DND-41 (cell line): ENCODE measurements around the gene WRAP73.

Experiments
- EZH2 ChIP-seq: IDR thresholded peaks from 3 replicates; pipeline ENCODE4 v1.6.1; 2012; ENCODE audit warnings: borderline replicate concordance, low read depth, mild to moderate bottlenecking, moderate library complexity, low read length, inconsistent platforms; ENCODE audit not compliant: severe bottlenecking
- TF ChIP-seq, protein P1 (sequence below): IDR thresholded peaks from 2 replicates; pipeline ENCODE4 v1.5.1; 2012; ENCODE audit warnings: borderline replicate concordance, low read length, moderate library complexity, mild to moderate bottlenecking; ENCODE audit not compliant: poor library complexity, severe bottlenecking; ENCODE audit errors: extremely low read depth

DNA sequence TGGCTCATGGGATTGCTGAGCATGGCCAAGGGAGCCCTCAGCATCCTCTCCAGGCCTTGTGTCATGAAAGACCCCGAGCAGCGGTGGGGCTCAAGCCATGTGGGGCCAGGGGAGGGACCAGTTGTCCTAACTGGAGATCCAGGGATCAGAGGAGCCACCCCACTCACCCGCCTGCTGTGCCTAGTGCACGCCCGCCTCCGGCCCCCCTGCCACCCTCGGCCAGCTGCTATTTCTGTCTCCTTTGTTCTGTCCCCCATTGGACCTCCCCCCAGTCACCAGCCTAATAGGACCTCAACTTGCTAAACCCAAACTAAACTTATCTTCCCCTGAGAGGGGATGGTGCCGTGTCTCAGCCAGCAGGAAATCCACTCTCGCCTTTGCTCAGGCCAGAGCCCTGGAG is 46.8 kb upstream of the WRAP73 start:
- TF ChIP-seq, protein P1, sequence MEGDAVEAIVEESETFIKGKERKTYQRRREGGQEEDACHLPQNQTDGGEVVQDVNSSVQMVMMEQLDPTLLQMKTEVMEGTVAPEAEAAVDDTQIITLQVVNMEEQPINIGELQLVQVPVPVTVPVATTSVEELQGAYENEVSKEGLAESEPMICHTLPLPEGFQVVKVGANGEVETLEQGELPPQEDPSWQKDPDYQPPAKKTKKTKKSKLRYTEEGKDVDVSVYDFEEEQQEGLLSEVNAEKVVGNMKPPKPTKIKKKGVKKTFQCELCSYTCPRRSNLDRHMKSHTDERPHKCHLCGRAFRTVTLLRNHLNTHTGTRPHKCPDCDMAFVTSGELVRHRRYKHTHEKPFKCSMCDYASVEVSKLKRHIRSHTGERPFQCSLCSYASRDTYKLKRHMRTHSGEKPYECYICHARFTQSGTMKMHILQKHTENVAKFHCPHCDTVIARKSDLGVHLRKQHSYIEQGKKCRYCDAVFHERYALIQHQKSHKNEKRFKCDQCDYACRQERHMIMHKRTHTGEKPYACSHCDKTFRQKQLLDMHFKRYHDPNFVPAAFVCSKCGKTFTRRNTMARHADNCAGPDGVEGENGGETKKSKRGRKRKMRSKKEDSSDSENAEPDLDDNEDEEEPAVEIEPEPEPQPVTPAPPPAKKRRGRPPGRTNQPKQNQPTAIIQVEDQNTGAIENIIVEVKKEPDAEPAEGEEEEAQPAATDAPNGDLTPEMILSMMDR, result no peak
- TF ChIP-seq EZH2, result no peak
